GM08714 (cell line): ENCODE data around the gene EIF4H.
"Not testable (repeated sequence)": the region's sequence is repeated elsewhere in the genome, so short reads cannot be mapped to it uniquely, and the experiment has no call there.

Experiments
- H3K4me3 ChIP-seq: fragments of 200-500 bp; sonication (Bioruptor generic); 2 replicates; pipeline ENCODE4 v1.5.1; 2014; ENCODE audit warnings: mild to moderate bottlenecking, low read length, inconsistent platforms
- ZNF274 ChIP-seq: IDR thresholded peaks from 2 replicates; pipeline ENCODE4 v1.6.1; 2012; ENCODE audit warnings: mild to moderate bottlenecking, low read depth, low read length

The EIF4H gene

DNA sequence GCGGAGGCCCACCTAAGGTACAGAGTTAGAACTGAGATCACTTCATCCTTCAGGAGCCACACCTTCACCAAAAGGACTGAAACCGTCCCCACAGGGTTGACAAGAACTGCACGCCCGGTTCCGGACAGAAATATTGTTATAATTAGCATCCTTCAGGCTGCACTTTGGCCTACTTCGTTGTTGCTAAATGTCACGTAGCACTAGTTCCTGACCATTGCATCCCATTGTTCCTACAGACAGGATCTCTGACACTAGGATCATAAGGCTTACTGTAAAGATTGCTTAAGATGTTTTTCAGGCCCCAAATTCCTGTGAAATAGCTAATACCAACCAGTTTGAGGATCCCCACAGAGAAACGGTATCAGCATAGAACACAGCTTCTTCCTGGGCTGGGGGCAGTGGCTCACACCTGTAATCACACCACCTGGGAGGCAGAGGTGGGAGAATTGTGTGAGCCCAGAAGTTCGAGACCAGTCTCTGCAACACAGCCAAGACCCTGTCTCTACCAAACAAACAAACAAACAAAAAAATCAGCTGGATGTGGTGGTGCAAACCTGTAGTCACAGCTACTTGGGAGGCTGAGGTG is 18.3 kb upstream of the EIF4H start:
- H3K4me3 ChIP-seq: no peak overlapping the region
- TF ChIP-seq ZNF274: no peak

GRCh38 chr7:74157605-74158004 is 16.6 kb upstream of the EIF4H start:
- no peak overlapping the region for H3K4me3 ChIP-seq
- no peak for TF ChIP-seq ZNF274

DNA sequence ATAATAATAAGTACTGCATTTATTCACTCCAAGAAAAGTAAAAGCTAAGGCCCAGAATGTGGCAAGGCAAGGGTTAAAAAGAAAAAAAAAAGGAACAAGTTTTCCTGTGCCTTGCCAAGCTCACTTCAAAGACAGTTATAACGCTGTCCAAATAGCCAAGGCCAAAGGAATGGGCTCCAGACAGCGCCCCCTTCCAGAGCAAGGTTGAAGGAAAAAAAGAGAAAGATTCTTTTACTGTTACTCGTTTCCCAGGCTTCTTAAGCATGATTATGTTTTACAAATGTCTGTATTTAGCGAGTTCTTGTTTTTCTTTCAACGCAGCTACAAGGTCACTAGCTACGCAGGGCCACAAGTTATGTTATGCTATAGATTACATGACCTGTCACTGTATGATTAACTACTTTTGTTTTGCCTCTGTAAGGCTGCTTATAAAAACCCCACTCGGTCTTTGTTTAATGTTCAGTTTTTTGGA is 9.1 kb upstream of the EIF4H start:
- no peak overlapping the region for H3K4me3 ChIP-seq

DNA sequence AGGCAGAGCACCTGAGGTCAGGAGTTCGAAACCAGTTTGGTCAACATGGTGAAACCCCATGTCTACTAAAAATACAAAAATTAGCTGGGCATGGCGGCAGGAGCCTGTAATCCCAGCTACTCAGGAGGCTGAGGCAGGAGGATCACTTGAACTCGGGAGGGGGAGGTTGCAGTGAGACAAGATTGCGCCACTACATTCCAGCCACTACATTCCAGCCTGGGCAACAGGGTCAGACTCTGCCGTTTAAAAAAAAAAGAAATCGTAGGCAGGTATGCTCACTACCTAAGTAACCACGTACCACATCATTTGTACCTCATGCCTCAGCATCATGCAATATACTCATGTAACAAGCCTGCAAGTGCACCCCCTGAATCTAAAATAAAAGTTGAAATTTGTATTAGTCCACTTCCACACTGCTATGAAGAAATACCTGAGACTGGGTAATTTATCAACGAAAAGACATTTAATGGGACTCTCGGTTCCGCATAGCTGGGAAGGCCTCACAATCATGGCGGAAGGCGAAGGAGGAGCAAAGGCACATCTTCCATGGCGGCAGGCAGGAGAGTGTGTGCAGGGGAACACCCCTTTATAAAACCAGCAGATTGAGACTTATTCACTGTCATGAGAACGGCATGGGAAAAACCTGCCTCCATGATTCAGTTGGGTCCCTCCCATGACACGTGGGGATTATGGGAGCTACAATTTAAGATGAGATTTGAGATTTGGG is 8.1 kb upstream of the EIF4H start:
- no peak for TF ChIP-seq ZNF274
- H3K4me3 ChIP-seq: no peak overlapping the region

More for the DNA sequence above, 9.1 kb upstream of the EIF4H start:
- TF ChIP-seq ZNF274: no peak

DNA sequence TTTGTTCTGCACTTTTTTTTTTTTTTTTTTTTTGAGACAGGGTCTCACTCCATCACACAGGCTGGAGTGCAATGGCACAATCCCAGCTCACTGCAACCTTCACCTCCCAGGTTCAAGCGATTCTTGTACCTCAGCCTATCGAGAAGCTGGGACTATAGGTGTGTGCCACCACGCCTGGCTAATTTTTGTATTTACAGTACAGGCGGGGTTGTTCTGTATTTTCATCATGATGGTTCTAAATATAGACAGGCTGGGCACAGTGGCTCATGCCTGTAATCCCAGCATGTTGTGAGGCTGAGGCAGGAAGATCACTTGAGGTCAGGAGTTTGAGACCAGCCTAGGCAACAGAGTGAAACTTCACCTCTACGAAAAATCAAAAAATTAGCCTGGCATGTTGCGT is 6.8 kb upstream of the EIF4H start:
- not testable (repeated sequence) for H3K4me3 ChIP-seq

- H3K4me3 ChIP-seq: peak overlapping the region; percentile 80; the same call in 1 of the 2 replicates
- TF ChIP-seq ZNF274: no peak
Observed at GRCh38 chr7:74173074-74173473, 1.1 kb upstream of the EIF4H start.

DNA sequence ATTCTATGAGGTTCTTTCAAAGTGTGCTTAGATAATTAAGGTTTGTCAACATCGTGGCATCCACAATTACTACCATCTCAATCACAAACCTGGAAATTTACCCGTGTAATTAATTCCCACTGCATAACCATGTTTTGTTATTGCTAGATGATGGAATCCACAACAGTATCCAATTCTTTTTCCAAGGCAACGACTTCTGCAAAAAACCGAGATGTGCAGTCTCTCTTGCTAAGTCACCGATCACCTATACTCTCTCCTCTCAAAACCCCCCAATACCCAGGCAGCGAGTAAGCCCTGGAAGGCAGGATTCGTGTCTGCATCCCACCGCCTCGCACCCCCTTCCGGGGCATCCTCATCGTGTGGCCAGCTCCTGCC is 678 bp upstream of the EIF4H start:
- no peak for TF ChIP-seq ZNF274
- H3K4me3 ChIP-seq: peak overlapping the region; percentile 80

- peak overlapping the region; percentile 80 for H3K4me3 ChIP-seq
- no peak for TF ChIP-seq ZNF274
Observed at GRCh38 chr7:74174606-74175082, 488 bp downstream of the EIF4H start.

GRCh38 chr7:74175340-74175739 is 1.2 kb downstream of the EIF4H start:
- no peak for TF ChIP-seq ZNF274
- H3K4me3 ChIP-seq: peak overlapping the region; percentile 80

- H3K4me3 ChIP-seq: no peak overlapping the region
- TF ChIP-seq ZNF274: no peak
Observed at GRCh38 chr7:74176555-74176954, 2.4 kb downstream of the EIF4H start.

DNA sequence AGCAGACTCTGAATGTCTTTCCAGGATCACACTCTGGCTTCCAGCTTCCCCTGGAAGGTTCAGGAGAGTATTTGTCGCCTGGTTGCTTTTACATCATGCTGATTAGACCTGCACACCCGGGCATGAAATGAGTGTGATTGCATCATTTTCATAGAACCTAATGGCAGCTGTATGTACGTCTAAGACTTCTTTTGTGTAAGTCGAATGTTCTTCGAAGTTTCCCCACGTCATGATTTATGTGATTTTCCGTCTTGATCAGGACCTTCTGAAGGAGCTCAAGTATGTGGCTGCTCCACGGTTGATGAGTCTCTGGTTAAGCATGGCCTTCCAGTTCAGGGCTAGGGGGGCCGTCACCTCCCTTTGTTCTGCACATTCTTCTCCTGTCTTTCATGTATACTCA is 4.5 kb downstream of the EIF4H start:
- TF ChIP-seq ZNF274: no peak
- no peak overlapping the region for H3K4me3 ChIP-seq

GRCh38 chr7:74179935-74180604 is 5.9 kb downstream of the EIF4H start:
- TF ChIP-seq ZNF274: no peak
- H3K4me3 ChIP-seq: no peak overlapping the region

DNA sequence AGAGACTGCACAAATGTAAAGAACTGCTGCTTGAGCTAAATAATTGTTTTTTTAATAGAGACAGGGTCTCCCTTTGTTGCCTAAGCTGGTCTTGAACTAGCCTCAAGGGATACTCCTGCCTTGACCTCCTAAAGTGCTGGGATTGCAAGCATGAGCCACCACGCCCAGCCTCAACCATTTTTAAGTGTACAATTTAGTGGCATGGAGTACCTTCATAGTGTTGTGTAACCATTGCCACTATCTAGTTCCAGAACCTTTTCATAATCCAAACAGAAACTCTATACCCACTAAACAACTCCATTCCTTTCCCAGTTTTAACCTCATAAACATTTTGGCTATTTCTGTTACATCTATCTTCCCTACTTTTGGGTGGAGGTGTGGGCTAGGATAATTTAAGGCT is 6.7 kb downstream of the EIF4H start:
- H3K4me3 ChIP-seq: no peak overlapping the region
- TF ChIP-seq ZNF274: no peak

DNA sequence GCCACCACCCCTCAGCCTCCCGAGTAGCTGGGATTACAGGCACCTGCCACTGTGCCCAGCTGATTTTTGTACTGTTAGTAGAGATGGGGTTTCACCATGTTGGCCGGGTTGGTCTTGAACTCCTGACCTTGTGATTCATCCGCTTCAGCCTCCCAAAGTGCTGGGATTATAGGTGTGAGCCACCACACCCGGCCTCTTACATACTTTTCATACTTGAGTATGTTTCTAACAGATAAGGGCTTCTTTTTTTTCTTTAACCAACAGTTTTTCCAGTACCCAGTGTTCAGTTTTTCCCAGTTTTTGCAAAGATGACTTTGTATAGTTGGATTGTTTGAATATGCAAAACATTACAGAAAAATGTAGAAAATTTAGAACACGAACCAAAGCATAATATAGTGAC is 7.7 kb downstream of the EIF4H start:
- TF ChIP-seq ZNF274: no peak
- no peak overlapping the region for H3K4me3 ChIP-seq
